Hepatic stellate cell (primary cell): ENCODE results near the gene CYP4Z1.
"Not testable (repeated sequence)": the region's sequence is repeated elsewhere in the genome, so short reads cannot be mapped to it uniquely, and the experiment has no call there.

Source experiments
- DNase-seq: peaks from one replicate; pipeline ENCODE4 v3.0.0; 2011; ENCODE audit warnings: low spot score

CYP4Z1 gene, protein sequence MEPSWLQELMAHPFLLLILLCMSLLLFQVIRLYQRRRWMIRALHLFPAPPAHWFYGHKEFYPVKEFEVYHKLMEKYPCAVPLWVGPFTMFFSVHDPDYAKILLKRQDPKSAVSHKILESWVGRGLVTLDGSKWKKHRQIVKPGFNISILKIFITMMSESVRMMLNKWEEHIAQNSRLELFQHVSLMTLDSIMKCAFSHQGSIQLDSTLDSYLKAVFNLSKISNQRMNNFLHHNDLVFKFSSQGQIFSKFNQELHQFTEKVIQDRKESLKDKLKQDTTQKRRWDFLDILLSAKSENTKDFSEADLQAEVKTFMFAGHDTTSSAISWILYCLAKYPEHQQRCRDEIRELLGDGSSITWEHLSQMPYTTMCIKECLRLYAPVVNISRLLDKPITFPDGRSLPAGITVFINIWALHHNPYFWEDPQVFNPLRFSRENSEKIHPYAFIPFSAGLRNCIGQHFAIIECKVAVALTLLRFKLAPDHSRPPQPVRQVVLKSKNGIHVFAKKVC

DNA sequence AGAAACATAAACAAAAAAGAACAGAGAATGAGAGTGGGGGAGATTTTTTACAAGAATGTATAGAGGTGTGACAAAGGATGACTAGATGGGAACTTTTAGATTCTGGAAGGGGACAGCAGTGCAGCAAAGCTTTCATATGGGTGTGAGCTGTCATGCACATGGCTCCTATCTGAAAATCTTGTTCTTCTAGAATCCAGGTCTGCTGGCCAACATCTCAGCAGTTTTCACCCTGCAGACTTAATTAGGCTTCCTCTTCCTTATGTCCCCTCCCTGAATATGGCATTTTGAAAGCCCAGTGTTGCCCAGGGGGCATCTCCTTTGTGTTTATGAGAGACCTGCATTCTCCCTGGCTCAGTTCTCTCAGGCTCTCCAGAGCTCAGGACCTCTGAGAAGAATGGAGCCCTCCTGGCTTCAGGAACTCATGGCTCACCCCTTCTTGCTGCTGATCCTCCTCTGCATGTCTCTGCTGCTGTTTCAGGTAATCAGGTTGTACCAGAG is at the start of gene CYP4Z1:
Gene CYP4Z1 (plus strand): TSS at position 135 of the 498 bp plus-strand sequence. CDS start 260 bp downstream, at position 395.
- no peak for DNase-seq

DNA sequence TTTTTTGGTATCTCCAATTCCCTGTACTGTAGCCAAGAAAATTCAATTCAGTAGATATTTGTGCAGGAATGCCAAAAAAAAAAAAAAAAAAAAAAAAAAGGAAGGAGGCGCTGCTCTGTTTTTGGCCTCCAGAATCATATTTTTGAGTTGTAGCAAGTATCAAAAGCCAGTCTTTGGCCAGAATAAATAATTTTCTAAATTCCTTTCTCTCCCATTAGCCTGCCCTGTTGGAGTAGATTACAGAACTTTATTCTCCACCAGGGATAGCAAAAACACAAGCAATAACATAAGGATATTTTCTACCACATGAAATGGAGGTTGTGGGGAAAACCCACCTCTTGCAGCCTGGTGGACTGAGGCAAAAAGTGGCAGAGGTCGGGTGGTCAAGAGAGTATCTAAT is 46.0 kb upstream of the CYP4Z1 start:
- DNase-seq = no peak

DNA sequence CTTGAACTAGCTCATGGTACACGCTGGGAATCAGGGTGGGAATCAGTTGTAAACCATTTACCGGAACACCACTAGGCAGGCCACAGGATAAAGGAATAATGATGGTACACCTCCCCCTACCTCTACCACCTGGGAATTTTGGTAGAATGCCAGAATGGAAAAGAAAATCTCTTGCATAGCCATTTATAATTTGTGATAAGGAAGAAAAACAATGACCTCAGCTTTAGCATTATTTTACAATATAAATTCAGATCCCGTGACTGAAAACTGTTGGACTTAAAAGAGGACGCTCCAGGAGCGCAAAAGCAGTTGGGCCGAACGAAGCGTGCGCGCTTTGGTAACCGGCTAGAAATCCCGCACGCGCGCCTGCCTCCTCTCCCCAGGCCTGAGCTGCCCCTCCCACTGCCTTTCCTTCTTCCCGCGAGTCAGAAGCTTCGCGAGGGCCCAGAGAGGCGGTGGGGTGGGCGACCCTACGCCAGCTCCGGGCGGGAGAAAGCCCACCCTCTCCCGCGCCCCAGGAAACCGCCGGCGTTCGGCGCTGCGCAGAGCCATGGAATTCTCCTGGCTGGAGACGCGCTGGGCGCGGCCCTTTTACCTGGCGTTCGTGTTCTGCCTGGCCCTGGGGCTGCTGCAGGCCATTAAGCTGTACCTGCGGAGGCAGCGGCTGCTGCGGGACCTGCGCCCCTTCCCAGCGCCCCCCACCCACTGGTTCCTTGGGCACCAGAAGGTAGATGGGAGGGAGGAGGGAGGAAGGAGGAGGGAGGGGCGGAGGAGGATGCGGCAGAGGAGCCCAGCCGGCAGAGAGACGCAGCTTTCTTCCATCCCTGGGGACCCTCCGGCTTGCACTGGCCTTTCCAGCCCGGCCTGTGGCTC is 43.5 kb upstream of the CYP4Z1 start, which contains the start of gene CYP4X1:
Gene CYP4X1 (plus strand): TSS at position 402 of the 873 bp plus-strand sequence. CDS start 149 bp downstream, at position 551.
- DNase-seq = no peak

DNA sequence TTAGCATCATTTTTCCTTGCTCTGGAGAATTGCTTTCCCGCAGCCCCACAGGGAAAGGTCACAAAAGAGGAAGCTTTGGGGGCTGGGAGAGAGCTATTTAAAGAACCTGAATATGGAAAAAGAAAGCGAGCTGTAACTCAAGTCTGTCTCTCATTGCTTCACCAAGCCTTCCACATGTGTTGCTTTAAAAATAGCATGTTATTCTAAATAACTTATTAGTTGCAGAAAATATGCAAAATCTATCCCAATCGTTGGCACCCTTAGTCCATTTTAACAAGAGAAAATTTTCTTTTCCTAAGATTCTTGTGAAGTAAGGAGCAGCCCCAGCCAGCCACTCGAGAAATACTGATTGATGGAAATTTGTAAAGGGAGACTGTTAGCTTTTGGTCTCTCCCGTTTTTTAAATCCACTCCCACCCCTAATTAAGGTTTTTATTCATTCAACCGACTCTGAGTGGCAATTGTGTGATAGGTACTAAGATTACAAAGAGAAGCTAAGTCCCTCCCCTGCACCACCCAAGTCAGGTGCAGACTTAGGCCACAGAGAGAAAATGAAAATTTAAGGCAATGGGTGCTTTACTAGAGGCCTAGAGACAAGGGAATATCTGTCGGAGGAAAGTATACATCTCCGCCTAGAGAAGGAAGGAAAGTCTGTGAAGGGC is 42.8 kb upstream of the CYP4Z1 start:
- DNase-seq = no peak

DNA sequence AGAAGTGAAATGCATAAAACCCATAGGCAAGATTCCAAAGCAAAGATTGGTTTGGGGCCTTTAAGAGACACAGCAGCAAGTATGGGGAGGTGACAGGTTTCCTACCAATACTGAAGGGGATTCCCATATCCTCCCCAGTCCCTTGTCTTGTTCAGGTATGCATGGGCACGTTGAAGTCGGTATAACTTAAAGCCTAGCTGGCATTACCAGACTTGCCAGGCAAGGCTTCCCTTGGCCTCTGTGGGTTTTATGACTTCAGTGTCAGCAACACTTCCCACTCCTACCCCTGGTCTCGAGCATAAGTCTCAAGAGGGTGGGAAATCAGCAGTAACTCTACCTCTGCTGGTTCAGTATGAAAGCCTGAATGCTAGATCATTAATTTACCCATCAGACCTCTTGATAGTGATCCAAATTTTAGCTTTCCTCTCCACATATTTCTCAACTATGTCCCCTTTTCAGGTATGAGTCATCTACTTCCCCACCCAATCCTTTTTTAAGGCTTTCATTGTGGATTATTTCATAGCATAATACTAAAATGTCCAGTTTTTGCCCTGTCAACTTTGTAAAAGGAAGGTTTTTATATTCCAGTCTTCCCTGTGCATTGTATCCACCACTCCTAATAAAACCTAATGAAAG is 36.7 kb upstream of the CYP4Z1 start:
- DNase-seq = no peak

DNA sequence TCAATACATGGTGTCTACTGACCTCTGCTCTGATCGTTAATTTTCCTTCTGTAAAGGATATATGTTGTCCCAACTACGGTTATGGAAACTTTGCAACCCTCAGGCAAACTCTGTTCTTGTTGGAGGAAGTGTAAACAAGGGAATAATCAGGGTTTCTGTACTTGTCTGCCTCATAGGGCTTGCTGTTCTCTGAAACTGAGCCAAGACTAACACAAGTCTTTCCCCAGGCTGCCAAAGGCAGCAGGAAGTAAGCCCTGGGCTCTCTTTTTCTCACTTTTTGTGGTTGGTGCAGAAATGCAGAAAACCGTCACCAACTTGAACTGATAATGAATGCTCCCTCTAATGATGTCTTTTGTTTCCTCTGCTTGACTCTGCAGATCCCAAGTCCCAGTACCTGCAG is 36.0 kb upstream of the CYP4Z1 start:
- no peak for DNase-seq

DNA sequence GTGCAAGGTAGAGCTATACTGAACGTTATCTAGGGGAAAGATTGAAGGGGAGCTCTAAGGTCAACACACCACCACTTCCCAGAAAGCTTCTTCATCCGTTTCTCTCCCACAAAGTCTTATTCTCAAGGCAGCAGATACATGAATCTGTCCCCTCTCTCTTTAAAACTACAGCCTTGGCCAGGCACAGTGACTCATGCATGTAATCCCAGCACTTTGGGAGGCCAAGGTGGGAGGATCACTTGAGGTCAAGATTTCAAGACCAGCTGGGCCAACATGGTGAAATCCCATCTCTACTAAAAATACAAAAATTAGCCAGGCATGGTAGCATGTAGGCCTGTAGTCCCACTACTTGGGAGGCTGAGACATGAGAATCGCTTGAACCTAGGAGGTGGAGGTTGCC is 35.4 kb upstream of the CYP4Z1 start:
- DNase-seq = no peak

DNA sequence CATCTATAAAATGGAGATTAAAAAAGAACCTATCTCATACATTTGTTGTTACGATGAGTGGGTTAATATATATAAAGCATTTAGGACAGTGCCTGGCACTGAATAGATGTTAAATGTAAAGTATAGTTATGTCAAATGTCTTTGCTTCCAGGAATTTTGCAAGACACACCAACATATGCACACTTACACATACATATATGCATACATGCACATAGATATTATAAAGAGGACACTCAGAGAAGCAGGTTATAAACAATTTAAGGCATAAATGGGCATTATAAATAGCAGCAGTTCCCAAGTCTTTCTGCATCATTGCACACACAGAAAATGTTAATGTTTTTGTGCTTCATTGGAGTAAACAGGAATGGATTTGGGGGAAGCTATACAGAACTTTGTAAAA is 30.3 kb upstream of the CYP4Z1 start:
- DNase-seq = no peak

DNA sequence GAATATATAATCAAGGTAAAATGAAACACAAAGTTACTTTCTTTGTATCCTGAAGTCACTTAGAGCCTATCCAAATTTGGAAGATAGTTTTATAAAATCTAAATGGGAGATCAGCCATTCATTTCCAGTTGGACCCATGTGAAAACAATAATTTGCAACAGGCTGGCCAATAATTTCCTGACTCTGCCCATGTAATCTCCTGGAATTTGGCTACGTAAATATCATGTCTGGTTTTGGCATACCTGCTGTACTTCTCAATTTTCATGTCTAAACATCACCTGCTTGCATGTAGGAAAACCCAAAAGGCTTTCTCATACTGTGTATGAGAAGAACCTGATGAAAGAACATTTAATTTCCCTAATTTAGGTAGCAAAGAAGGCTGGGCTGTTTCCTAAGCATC is 7.7 kb upstream of the CYP4Z1 start:
- no peak for DNase-seq

DNA sequence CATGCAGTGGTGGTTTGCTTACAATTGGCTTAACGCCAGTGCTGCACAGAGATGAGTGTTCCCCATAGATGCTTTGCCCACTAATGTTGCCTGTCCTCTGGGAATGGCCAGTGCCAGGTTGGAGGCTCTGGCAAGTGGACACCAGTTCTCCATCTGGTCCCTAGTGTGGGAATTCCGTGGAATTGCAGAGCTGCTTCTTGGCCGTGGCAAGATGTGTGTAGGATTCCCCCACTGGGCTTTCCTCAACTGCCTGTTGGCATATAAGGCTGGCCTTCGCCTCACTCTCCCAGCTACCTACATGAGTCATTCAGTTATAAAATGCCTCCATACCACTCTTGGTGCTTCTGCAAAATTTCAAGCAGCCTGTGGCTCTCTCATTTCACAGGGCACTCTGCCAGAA is 2.0 kb downstream of the CYP4Z1 start:
- not testable (repeated sequence) for DNase-seq

DNA sequence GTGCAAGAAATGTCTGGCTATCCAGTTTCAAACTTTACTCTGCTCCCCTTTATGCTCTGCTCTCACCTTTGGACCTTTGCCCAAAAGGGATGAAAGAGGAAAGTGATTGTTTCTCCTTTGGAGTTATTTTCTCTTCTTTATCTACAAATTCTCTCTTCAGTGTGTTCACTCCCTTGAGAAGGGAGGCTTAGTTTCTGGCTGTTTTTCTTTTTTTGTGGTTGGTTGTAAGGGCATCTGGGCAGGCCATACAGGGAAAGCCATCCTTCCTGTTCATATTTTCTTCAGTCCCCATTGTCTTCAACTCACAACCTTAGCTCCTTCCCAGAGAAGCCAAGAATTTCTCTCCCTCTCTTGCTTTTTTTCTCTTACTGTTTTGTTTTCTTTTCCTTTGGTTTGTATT is 2.5 kb downstream of the CYP4Z1 start:
- DNase-seq = not testable (repeated sequence)

DNA sequence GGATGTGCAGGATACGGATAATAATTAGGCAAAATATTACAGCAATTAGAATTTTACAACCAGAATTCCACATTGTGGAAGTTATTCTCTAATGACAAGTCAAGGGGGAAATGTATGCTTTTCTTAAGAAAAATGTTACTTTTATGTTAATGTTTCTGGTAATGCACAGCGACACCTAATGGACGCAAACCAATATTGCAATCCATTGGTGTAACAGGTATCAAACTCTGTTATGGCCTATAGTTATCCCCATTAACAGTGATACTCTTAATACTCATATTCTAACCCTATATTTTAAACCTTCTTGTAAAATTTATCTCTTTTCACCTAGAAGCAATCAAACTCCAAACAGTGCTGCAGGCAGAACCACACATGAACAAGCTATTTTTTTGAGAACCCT is 22.3 kb downstream of the CYP4Z1 start:
- not testable (repeated sequence) for DNase-seq

DNA sequence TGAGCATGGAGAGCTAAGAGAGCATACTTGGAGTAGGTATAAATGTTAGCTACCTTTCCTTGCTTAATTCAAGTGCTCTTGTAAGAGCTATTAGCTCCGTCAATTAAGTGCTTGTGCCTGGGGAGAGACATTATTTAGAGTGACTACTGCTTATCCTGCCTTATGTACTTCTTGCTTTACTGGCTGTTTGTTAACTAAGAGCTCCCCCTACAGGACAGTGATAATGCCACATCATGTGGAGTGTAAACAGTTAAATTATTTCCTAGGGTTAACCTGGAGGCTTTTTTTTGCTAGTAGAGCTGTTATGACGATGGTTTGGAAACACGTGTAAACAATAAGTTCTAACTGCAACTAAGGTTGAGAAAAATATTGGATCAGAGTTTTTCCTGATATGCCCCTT is 24.4 kb downstream of the CYP4Z1 start:
- not testable (repeated sequence) for DNase-seq

DNA sequence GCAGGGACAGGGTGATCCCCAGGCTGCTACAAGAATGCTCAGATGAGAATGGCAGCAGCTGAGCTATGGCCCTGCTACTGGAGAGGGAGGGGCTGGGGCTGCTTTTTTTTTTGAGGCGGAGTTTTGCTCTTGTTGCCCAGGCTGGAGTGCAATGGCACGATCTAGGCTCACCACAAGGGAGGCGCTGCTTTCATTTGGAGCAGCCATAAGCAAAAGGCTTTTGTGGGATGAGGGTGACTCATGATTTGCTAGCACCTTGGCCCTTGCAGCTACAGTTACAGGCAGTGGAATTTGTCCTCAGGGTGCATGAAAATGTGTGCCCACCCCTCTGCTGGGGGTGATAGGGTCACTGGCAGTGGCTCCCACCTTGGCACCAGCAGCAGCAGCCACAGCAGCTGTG is 37.8 kb downstream of the CYP4Z1 start:
- DNase-seq = no peak

DNA sequence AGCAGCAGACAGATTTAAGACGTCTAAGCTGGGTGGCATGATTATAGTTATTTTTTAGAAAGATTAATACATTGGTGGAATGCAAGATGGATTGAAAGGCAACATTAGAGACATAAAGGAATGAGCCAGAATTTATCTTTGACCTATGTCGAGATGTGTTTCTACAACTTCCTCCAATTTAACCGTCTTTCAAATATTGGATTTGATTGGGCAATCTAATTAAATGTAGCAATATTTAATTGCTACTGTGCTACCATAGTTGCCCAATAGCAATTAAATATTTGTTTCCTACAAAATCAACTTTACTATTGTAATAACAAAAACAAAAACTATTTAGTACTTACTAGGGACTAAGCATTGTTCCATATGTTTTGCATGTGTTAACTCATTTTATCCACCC is 39.8 kb downstream of the CYP4Z1 start:
- DNase-seq = no peak

DNA sequence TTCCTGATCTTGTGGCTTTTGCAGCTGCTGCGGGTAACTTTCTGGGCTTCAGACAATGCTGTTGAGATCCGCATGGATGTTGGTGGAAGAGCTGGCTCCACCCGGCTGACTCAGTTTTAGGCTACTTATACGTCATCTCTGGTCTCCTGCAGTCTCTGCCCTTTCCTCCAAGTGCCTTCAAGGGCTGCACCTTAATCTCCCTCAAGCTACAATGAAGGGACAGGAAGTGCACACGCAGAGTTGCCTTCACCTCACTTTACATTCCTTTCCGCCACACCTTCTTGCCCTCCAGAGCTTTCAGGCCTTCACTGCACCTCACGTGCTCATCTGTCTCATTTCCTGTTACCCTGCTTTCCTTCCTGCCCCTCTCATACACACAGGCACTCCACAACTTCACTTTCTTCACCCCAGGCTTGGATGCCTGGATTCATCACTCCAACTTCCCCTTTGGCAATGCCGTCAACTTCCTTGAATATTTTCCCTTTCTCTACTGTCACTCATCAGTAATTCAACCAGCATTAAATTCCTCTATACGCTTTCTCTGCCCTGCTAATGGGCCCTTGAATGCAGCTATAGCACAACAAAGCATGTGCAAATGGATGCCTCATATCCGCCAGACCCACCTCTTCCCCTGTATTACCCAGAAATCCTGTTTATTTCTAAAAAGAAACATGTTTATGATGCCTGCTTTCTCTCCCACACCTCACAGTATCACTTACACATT is 41.0 kb downstream of the CYP4Z1 start:
- not testable (repeated sequence) for DNase-seq

DNA sequence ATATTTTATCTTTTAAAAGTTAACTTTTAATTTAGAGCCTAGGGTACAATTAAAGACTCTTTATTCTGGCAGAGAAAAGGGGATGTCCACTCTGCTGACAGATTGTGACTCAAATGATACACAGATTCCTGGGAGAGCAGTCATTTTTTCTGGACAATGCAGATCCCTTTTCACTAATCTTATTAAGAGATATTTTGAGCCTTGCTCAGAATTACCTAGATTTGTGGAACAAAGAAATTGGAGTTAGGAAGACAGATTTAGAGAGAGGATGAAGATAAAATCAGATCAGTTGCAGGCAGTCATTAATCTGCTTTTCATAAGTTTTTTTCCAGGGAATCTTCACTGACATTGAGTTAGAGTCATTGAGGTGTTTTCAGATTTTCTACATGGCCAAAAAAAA is 42.5 kb downstream of the CYP4Z1 start:
- DNase-seq = not testable (repeated sequence)

DNA sequence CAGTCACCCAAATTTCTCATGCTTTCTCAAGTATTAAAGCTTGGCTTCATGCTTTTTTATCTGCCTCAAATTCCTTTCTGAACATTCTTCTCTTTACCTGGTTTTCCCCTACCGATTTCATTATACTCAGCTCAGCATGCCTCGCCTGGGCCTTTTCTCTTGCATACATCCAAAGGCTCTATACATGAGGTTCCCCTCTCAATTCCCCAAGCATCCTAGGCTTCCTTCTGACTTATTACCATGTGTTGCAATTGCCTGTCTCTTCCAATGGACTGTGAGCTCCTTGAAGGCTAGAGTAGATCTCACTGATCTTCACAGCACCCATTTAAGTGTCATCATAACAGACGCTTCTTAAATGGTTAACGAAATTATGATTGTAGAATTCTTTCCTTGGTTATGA is 46.1 kb downstream of the CYP4Z1 start:
- no peak for DNase-seq

DNA sequence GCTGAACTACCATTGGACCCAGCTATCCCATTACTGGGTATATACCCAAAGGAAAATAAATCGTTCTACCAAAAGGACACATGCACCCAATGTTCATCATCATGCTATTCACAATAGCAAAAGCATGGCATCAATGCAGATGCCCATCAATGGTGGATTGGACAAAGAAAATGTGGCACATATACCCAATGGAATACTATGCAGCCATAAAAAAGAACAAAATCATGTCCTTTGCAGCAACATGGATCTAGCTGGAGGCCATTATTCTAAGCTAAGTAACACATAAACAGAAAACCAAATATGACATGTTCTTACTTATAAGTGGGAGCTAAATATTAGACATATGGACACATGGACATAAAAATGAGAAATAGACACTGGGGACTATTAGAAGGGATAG is 54.0 kb downstream of the CYP4Z1 start:
- DNase-seq = not testable (repeated sequence)

DNA sequence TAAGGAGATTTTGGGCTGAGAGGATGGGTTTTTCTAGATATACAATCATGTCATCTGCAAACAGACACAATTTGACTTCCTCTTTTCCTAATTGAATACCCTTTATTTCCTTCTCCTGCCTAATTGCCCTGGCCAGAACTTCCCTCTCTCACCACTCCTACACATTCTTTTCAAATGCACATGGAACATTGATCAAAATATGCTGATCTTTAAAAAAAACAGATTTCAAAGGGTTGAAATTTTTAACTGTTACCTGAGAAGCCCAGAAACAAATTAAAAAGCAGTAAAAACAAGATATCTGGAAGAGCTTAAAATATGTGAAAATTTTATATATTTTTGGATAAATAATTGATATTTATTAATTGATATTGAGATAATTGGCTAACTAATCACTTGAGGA is 57.8 kb downstream of the CYP4Z1 start:
- not testable (repeated sequence) for DNase-seq

DNA sequence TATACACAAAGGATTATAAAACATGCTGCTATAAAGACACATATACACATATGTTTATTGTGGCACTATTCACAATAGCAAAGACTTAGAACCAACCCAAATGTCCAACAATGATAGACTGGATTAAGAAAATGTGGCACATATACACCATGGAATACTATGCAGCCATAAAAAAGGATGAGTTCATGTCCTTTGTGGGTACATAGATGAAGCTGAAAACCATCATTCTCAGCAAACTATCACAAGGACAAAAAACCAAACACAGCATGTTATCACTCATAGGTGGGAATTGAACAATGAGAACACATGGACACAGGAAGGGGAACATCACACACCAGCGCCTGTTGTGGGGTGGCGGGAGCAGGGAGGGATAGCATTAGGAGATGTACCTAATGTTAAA is 60.0 kb downstream of the CYP4Z1 start:
- DNase-seq = not testable (repeated sequence)
